GM18526 (cell line): Measurements from ENCODE around the gene NOL8.
A peak's percentile ranks its signal among the peaks of the same experiment; 100 is the strongest.

Experiments
- POLR2A ChIP-seq: IDR thresholded peaks from 3 replicates; pipeline ENCODE4 v1.6.1; 2011; ENCODE audit not compliant: insufficient read length; ENCODE audit errors: extremely low read depth

Gene NOL8

DNA sequence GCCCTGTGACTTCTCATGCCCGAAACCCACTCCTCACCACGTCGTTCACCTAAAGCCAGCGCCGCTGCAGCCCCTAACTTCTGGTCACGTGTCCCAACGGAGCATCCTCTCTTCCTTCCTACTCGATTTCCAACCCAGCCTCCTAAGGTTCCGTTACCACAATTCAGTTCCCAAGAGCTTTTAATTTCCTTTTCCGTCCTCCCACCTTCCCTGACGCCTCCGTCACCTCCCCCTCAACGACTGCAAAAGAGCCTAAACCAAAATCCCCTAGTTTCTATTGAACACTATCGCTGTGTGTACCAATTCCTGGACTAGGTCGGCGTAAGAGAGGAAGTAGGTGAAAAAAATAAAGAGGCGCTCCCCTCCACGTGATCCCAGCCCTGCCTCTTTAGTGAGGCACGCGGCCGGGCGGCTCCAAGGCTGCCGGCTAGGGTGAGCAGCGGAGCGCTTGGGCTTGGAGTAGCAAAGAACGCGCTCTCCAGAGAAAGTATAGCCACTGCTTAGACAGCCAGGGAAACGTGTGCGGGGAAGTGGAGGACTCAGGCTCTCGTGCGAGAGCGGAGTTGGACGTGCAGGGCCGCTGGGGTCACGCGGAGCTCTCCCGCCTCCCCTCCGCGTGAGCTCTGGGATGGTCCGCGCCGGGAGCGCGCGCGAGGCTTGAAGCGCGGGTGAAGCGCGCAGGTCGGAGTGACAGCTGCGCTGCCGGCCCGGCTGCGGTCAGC, at the start of gene NOL8, which contains the start of gene CENPP:
NOL8 (minus strand) TSS at position 82 of the 722 bp plus-strand sequence. CDS start 1,189 bp downstream, outside the sequence.
CENPP (plus strand) TSS at position 685 of the 722 bp plus-strand sequence.
- TF ChIP-seq POLR2A = peak; percentile 92

DNA sequence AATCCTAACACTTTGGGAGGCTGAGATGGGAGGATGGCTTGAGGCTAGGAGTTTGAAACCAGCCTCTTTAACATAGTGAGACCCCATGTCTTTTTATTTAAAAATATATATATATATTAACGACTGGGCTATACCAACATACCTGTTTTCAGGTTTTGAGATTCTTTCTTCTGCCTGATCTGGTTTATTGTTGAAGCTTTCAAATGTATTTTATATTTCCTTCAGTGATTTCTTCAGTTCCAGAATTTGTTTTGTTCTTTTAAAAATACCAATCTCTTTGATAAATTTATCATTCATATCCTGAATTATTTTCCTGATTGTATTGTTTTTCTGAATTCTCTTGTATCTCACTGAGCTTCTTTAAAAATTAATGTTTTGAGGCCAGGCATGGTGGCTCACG, 48.0 kb upstream of the NOL8 start:
- no peak for TF ChIP-seq POLR2A

DNA sequence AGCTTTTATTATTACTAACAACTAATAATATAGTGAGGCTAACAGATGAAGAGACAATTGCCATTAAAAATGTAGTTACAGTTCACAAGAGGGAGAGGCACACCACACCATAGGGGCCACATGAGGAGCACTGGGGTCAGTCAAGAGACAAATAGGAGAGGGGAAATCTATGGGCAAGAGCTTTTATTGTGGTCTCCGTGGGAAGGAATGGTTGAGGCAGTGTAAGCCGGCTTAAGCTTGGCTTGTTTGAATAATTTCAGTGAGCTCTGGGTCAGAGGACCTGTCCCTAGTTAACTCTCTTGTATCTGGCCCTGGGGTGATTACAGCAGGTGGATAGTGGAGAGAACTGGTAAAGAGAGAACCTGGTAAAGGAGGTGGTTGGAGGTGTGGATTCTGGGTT, 43.9 kb upstream of the NOL8 start:
- no peak for TF ChIP-seq POLR2A

DNA sequence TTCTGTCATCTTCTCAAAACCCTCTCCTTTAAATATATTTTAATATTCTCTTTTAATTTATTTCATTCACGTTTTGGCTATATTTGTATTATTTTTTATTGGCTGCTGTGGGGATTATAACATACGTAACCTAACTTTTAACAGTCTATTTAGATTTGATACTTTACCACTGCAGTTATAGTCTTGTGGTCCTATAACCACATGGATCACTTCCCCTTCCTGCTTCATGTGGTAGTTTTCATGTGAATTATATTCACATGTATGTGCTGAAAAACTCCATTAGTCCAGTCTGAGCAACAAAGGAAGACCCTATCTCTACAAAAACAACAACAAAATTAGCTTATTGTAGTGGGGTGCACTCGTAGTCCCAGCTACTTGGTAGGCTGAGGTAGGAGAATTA, 34.9 kb upstream of the NOL8 start:
- TF ChIP-seq POLR2A = no peak

DNA sequence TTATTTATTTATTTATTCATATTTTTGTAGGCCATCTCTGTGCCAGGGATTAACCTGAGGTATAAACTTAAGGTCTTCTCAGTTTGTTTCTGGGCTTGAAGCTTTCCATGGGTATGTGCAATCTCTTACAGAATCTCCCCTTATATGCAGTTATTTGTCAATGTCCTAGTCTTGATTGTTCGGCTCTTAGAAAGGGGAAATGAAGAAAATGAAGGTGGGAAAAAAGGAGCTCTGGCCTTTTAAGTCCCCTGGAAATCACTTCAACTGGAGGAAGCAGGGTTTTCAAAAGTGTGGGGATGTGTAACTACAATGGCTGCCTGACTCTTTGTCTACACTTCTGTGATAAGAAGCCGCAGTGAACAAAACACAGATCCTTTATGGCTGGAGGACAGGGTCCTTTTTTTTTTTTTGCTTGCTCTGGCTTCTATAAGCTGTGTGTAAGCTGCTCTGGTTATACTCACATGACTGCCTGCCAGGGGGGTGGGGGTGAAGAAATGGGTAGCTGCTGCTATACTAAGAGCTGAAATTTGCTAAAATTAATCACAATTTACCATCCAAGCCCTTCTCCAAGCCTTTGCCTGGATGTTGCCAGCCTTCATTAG, 34.3 kb upstream of the NOL8 start:
- TF ChIP-seq POLR2A = no peak

DNA sequence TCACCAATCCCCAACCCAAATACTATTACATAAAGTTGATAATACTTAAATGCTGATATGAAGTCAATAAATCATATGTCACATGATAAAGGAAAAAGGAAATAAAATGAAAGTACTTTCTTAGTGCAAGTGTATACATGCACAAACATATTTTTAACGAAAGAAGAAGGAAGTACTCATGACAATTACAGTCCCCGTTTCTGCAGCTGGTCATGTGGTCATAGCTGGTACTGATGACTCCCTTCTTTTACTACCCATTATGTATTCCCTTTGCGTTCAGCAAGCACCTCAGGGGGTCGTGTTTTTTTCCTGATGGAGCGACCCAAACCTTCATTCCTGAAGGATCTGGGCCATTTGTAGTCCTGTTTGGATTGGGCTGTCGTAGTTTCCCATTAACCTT, 27.9 kb upstream of the NOL8 start:
- TF ChIP-seq POLR2A = no peak

DNA sequence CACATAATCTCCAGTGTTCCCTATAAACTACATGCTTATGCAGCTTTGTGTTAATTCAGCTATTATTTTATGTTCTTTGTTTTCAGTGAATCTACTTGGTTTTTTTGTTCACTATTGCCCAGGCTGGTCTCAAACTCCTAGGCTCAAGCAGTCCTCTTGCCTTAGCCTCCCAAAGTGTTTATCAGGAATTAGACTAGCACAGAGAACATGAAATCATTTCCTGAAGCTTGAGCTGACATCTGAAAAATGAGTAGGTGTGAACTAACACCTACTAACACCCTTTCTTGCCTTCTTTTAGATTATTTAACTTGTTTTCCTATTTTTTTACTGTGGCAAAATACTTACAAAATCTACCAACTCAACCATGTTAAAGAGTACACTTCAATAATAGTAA, 25.6 kb upstream of the NOL8 start:
- TF ChIP-seq POLR2A = no peak

DNA sequence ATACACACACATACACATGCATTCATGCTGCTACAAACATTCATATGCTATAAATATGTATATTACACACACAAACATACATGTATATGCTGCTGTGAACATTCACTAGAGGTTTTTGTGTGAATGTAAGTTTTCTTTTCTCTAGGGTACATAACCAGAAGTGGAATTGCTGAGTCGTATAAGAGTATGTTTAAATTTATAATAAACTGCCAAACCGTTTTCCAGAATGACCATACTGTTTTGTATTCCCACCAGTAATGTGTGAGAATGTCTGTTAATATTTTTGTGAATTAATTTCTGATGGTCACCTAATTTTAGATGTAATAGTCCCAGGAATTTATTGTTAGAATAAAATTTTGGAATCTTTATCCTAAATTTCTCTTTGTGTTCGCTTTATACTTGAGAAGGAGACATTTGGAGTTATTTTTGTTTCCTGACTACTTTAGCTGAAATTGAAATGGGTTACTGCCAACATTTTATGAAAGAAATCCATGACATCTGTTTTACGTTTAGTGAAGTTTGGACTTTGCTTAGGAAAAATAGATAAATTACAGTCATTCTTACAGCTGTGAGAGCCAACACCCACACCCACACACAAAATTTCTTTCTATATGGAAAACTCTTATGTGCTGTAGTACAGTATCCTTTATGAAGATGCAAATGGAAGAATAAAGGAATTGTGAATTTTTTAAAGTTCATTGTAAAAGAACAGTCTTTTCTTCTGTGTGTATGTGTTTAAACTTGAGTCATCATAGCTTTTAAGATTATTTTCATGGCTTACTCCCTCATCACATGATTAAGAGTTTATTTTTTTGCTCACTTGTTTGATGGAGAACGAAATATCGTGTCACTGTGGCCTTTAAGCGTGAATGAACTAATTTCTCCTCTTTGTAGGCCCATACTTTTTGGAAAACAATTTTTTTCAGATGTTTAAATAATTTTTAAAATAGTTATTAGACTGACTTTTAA, 24.9 kb upstream of the NOL8 start:
- TF ChIP-seq POLR2A = no peak

DNA sequence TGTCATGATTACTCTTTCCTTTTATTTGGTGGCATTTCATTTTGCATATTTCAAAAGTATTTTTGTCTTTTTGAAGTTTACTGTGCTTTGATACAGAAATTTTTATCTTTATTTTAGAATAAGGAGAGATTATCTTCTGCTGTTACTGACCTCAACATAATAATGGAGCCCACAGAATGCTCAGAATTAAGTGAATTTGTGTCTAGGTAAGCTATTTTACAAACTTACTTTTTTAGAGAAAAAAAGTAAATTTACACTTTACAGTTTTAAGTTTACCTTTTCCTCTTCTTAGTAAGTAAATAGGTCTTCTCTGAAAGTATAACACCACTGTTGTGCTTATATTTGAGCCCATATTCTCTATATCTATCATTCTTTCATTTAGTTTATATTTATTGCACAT, 20.4 kb upstream of the NOL8 start:
- TF ChIP-seq POLR2A = no peak

DNA sequence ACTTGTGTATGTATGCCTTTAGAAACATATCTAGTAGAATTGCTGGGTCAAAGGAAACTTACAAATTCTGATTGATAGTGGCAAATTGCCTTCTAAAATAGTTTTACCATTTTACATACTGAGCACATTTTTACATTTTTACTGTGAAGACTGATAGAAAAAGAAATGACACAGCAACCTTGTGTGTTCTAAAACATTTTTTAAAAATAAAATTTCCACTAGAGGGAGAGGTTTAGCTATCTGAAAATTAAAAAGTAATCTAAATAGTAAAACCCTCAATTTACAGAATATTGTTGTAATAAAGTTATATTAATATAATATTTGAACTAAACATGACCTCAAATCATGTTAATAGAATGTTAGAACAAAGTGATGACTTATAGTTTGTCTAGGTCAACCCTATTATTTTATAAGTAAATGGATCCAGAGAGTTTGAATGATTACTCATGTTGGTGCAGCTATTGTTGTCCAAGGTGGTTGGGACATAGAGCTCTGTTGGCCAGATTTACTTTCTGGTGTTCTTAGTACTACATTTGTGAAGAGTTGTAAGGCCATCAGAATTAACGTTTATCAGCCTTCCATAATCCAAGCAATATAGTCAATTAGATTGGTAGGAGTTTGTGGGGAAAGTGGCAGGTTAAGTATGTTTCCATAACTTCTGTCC, 17.8 kb upstream of the NOL8 start:
- no peak for TF ChIP-seq POLR2A

DNA sequence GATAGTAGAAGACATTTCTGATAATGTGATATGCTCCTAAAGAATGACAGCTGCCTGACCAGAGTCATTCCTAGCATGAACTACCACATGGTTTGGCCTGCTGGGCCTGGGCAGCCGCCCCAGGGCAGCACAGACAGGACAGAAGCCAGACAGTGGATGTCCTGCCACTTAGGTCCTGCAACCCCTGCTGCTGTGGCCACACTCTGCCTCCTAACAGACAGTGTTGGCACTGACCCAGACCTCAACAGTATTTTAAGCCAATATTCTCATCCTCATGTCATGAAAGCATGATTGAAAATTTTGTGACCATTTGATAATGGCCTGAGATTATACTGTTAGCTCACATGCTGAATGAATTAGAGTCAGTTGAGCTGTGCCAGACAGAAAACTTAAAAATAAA, 16.4 kb upstream of the NOL8 start:
- TF ChIP-seq POLR2A = no peak

DNA sequence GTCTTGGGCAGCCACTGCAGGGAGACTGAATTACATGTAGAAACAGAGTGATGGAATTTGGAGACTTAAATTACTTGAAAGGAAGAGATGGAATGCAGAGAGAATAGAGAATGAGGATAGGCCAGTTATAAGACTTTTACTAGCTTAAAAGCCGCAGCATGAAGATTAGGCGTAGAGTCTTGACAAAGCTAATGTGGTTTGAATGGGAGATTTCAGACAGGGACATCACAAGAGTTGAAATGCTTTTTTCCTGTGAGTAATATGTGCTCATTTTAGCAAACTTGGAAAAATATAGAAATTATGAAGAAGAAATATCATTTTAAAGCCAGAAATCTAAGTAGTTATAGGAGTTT, 8.1 kb upstream of the NOL8 start:
- TF ChIP-seq POLR2A = no peak

DNA sequence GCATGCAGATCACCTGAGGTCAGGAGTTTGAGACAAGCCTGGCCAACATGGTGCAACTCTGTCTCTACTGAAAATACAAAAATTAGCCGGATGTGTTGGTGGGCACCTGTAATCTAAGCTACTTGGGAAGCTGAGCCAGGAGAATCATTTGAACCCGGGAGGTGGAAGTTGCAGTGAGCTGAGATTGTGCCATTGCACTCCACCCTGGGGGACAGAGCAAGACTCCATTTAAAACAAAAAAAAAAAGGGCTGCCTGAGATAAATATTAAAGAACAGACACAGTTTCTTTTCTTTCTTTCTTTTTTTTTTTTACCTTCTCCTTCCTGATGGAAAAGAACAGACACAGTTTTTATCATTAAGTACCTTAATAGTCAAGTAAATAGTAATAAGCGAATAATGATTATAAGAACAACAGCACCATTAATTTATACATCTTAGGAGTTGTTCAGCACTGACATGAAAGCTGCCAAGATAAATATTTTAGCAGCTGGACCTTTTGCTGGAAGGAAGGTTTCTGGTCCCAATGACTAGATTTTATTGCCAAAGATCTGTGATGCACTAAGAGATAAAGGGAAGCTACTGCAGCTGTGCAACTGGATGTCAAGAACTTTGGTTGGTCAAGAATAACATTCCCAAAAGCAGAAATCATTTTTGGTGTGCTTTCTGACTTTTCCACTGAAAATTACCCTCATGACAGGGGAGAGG, 7.6 kb upstream of the NOL8 start:
- TF ChIP-seq POLR2A = no peak

DNA sequence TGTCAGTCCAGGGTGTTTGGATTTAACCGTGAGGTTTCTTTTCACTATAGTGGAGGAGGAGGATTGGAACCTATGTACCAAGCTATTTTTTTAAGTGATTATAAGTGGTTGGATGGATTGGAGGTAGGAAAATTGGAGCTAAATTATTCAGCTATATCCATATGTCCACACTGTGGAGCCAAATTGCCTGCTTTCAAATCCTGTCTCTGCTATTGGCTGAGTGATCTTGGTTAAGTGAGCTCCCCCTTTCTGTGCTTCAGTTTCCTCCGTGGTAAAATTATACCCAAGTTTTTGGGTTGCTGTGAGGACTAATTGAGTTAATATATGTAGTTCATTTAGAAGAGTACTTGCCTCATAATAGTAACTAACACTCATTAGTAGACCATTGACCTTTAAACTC, 3.1 kb upstream of the NOL8 start:
- TF ChIP-seq POLR2A = no peak
